ENCODE measurements around the gene PPP1R11.
"Not testable (repeated sequence)": the region's sequence is repeated elsewhere in the genome, so short reads cannot be mapped to it uniquely, and the experiment has no call there.

Gene PPP1R11

GRCh38 chr6:30031381-30031780 lies 35.6 kb upstream of the PPP1R11 start:
- no peak overlapping the region for H3K4me3 ChIP-seq (ENCODE audit: low read length)
- no peak for TF ChIP-seq CTCF (IDR thresholded peaks at IDR 0.05; ENCODE audit: insufficient read depth, low read depth, low read length, missing control alignments)
- DNase-seq (ENCODE audit: low read depth), result no peak

GRCh38 chr6:30033440-30033839 lies 33.6 kb upstream of the PPP1R11 start:
- DNase-seq (ENCODE audit: low read depth); H3K4me3 ChIP-seq (ENCODE audit: low read length): not testable (repeated sequence)

GRCh38 chr6:30035784-30036183 lies 31.2 kb upstream of the PPP1R11 start:
- no peak for TF ChIP-seq CTCF (IDR thresholded peaks at IDR 0.05; ENCODE audit: insufficient read depth, low read depth, low read length, missing control alignments)
- no peak for DNase-seq (ENCODE audit: low read depth)
- H3K4me3 ChIP-seq (ENCODE audit: low read length), result no peak overlapping the region

- H3K4me3 ChIP-seq (ENCODE audit: low read length), result no peak overlapping the region
- DNase-seq (ENCODE audit: low read depth), result peak; percentile 41
- TF ChIP-seq CTCF (IDR thresholded peaks at IDR 0.05; ENCODE audit: insufficient read depth, low read depth, low read length, missing control alignments), result peak; percentile 69
These were observed 29.7 kb upstream of the PPP1R11 start for GRCh38 chr6:30037182-30037788.

GRCh38 chr6:30041221-30041620 lies 25.8 kb upstream of the PPP1R11 start:
- no peak overlapping the region for H3K4me3 ChIP-seq (ENCODE audit: low read length)
- DNase-seq (ENCODE audit: low read depth), result no peak
- no peak for TF ChIP-seq CTCF (IDR thresholded peaks at IDR 0.05; ENCODE audit: insufficient read depth, low read depth, low read length, missing control alignments)

GRCh38 chr6:30041821-30042220 lies 25.2 kb upstream of the PPP1R11 start:
- no peak for TF ChIP-seq CTCF (IDR thresholded peaks at IDR 0.05; ENCODE audit: insufficient read depth, low read depth, low read length, missing control alignments)
- no peak for DNase-seq (ENCODE audit: low read depth)
- no peak overlapping the region for H3K4me3 ChIP-seq (ENCODE audit: low read length)

GRCh38 chr6:30042476-30042875 lies 24.5 kb upstream of the PPP1R11 start:
- no peak for TF ChIP-seq CTCF (IDR thresholded peaks at IDR 0.05; ENCODE audit: insufficient read depth, low read depth, low read length, missing control alignments)
- no peak for DNase-seq (ENCODE audit: low read depth)
- no peak overlapping the region for H3K4me3 ChIP-seq (ENCODE audit: low read length)
